K562 (cell line): ENCODE results near the gene DNAJC11. TPM values are rescaled to one million over a fixed set of nuclear protein-coding genes. Genes with fewer than 3 reads are reported as not detected.

Experiments used
- CBX8 ChIP-seq: fragments of 200-600 bp; sonication (generic); IDR thresholded peaks from 2 replicates; pipeline ENCODE4 v1.6.1; 2012; ENCODE audit warnings: borderline replicate concordance, mixed run types, low read depth, mild to moderate bottlenecking, moderate library complexity, mixed read lengths, low read length, control low read depth, inconsistent platforms; ENCODE audit not compliant: poor library complexity, severe bottlenecking; ENCODE audit errors: extremely low read depth
- CHD4 ChIP-seq: fragments of 200-600 bp; sonication (generic); IDR thresholded peaks from 3 replicates; pipeline ENCODE4 v1.6.1; 2012; ENCODE audit warnings: low read depth, mild to moderate bottlenecking, mixed read lengths, low read length, inconsistent platforms; ENCODE audit not compliant: insufficient read depth, insufficient replicate concordance, poor library complexity, severe bottlenecking
- CREBBP ChIP-seq: IDR thresholded peaks from one replicate; pipeline ENCODE4 v1.6.1; 2012; ENCODE audit warnings: low read depth, mild to moderate bottlenecking, control low read depth, inconsistent platforms, low read length
- EHMT2 ChIP-seq: fragments of 450-650 bp; IDR thresholded peaks from 2 replicates; pipeline ENCODE4 v1.6.1; 2018; ENCODE audit warnings: antibody characterized with exemption
- HLTF ChIP-seq: fragments of 450-650 bp; IDR thresholded peaks from 2 replicates; pipeline ENCODE4 v1.6.1; 2016
- HNRNPLL ChIP-seq: fragments of 200-400 bp; formaldehyde crosslinking; IDR thresholded peaks from 2 replicates; pipeline ENCODE4 v1.6.1; 2017; ENCODE audit warnings: low read length, low read depth, mild to moderate bottlenecking; ENCODE audit not compliant: poor library complexity, severe bottlenecking
- PHF21A ChIP-seq: fragments of 450-650 bp; IDR thresholded peaks from 2 replicates; pipeline ENCODE4 v1.6.1; 2017; ENCODE audit warnings: low read depth, borderline replicate concordance
- RAD51 ChIP-seq: fragments of 450-650 bp; IDR thresholded peaks from 2 replicates; pipeline ENCODE4 v1.7.1; 2016; ENCODE audit warnings: low read depth, mild to moderate bottlenecking, borderline replicate concordance
- RBFOX2 ChIP-seq: fragments of 200-400 bp; formaldehyde crosslinking; IDR thresholded peaks from 2 replicates; pipeline ENCODE4 v1.6.1; 2017; ENCODE audit warnings: low read depth, mild to moderate bottlenecking, low read length, moderate library complexity
- ZFP1 ChIP-seq: fragments of 450-650 bp; formaldehyde crosslinking; IDR thresholded peaks from 2 replicates; pipeline ENCODE4 v1.4.0; 2020; ENCODE audit warnings: mild to moderate bottlenecking, mixed read lengths
- ZNF347 ChIP-seq: fragments of 450-650 bp; formaldehyde crosslinking; IDR thresholded peaks from 2 replicates; pipeline ENCODE4 v1.4.0; 2020; ENCODE audit warnings: low read depth, mild to moderate bottlenecking, moderate library complexity
- ZNF354B ChIP-seq: fragments of 250-450 bp; sonication (Bioruptor Pico); IDR thresholded peaks from 2 replicates; pipeline ENCODE4 v1.4.0; 2020
- ZNF408 ChIP-seq: fragments of 250-450 bp; sonication (Bioruptor Pico); IDR thresholded peaks from 2 replicates; pipeline ENCODE4 v1.4.0; 2020; ENCODE audit warnings: low read depth, mild to moderate bottlenecking, moderate library complexity
- polyA plus RNA-seq, 8 experiments: library from polyadenylated mRNA; depleted of rRNA in 4 of 8; stranded (reverse) in 5 of 8; unstranded in 3 of 8; fragments of >200 nt; fragmentation: Nextera tagmentation in 2 of 8; fragmentation: Illumina TruSeq in 1 of 8; extraction: Ambion mirVana in 2 of 8; extraction: Trizol in 1 of 8; gene quantifications; 2 replicates each; pipeline versions ENCODE4 v1.2.1 to v1.2.3, GENCODE V29; 2011 to 2014; ENCODE audit warnings: inconsistent platforms in 1 of 8, missing spikeins in 1 of 8
- total RNA-seq, 7 experiments: library from RNA; depleted of rRNA in 6 of 7; stranded (reverse); fragments of >200 nt in 6 of 7; fragmentation: Illumina TruSeq in 2 of 7; extraction: Trizol in 2 of 7; gene quantifications; 2 replicates each; pipeline versions ENCODE4 v1.2.1 to v1.2.3, GENCODE V29; 2011 to 2021; ENCODE audit warnings: low replicate concordance in 1 of 7
- TF ChIP-seq, protein P1 (sequence below): fragments of 250-450 bp; sonication (Bioruptor Pico); IDR thresholded peaks from 2 replicates; pipeline ENCODE4 v1.4.0; 2020; ENCODE audit warnings: borderline replicate concordance
- TF ChIP-seq, protein P2 (sequence below): sonication (generic); IDR thresholded peaks from 2 replicates; pipeline ENCODE4 v1.6.1; 2016
- TF ChIP-seq, protein P3 (sequence below): sonication (generic); formaldehyde crosslinking; IDR thresholded peaks from 2 replicates; pipeline ENCODE4 v1.8.0; 2023; ENCODE audit warnings: missing genetic modification reagents, mild to moderate bottlenecking, borderline replicate concordance
- TF ChIP-seq, protein P4 (sequence below): fragments of 250-450 bp; sonication (Bioruptor Pico); IDR thresholded peaks from 2 replicates; pipeline ENCODE4 v1.5.0; 2021; ENCODE audit warnings: mild to moderate bottlenecking, borderline replicate concordance

DNAJC11 gene
- total and polyA plus RNA-seq, 9 of the 15 experiments (the other 6 are each of a cell fraction or from before 2014, with no cell fraction given) = 14.1 to 123 (median 76.6) TPM

DNA sequence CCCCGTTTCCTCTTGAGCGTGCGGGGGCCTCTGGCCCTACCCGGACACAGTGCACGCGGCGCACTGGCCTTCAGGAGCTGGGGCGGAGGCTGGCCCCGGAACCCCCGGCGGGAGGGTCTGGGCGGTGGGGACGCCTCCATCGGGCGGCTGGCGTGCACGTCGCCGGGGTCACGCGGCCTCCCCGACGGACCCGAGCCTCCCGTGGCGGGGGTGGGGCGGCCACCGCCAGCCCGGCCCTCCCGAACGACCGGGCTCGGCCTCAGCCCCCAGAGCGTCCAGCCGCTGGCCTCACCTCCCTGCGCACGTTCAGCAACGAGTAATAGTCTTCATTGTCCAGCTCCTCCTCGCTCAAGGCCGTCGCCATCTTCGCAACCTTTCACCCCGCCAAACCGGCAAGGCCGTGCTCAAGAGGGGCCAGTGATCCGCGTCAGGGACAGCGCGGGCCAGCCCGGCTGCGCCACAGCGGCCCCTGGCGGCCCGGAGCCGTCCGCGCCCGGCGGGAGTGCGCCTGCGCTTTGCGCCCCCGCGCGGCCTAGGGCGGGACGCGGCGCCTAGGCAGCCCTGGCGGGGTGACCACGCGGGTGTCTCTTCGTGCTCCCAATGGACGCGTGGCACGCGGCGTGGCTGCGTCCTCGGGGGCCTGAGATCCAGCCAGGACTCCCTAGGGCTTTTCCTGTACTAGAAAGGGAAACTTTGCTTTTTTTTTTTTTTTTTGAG, at the start of gene DNAJC11 (continued):
- TF ChIP-seq, protein P1, sequence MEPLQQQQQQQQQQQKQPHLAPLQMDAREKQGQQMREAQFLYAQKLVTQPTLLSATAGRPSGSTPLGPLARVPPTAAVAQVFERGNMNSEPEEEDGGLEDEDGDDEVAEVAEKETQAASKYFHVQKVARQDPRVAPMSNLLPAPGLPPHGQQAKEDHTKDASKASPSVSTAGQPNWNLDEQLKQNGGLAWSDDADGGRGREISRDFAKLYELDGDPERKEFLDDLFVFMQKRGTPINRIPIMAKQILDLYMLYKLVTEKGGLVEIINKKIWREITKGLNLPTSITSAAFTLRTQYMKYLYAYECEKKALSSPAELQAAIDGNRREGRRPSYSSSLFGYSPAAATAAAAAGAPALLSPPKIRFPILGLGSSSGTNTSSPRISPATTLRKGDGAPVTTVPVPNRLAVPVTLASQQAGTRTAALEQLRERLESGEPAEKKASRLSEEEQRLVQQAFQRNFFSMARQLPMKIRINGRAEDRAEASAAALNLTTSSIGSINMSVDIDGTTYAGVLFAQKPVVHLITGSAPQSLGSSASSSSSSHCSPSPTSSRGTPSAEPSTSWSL = no peak
- no peak for TF ChIP-seq ZNF347 (CRISPR knock-in tag)
- no peak for TF ChIP-seq PHF21A
- no peak for TF ChIP-seq CREBBP
- no peak for TF ChIP-seq EHMT2
- TF ChIP-seq CHD4 = no peak
- no peak for TF ChIP-seq HNRNPLL
- TF ChIP-seq, protein P2, sequence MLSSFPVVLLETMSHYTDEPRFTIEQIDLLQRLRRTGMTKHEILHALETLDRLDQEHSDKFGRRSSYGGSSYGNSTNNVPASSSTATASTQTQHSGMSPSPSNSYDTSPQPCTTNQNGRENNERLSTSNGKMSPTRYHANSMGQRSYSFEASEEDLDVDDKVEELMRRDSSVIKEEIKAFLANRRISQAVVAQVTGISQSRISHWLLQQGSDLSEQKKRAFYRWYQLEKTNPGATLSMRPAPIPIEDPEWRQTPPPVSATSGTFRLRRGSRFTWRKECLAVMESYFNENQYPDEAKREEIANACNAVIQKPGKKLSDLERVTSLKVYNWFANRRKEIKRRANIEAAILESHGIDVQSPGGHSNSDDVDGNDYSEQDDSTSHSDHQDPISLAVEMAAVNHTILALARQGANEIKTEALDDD = no peak
- TF ChIP-seq ZFP1 (CRISPR knock-in tag) = no peak
- TF ChIP-seq, protein P3, sequence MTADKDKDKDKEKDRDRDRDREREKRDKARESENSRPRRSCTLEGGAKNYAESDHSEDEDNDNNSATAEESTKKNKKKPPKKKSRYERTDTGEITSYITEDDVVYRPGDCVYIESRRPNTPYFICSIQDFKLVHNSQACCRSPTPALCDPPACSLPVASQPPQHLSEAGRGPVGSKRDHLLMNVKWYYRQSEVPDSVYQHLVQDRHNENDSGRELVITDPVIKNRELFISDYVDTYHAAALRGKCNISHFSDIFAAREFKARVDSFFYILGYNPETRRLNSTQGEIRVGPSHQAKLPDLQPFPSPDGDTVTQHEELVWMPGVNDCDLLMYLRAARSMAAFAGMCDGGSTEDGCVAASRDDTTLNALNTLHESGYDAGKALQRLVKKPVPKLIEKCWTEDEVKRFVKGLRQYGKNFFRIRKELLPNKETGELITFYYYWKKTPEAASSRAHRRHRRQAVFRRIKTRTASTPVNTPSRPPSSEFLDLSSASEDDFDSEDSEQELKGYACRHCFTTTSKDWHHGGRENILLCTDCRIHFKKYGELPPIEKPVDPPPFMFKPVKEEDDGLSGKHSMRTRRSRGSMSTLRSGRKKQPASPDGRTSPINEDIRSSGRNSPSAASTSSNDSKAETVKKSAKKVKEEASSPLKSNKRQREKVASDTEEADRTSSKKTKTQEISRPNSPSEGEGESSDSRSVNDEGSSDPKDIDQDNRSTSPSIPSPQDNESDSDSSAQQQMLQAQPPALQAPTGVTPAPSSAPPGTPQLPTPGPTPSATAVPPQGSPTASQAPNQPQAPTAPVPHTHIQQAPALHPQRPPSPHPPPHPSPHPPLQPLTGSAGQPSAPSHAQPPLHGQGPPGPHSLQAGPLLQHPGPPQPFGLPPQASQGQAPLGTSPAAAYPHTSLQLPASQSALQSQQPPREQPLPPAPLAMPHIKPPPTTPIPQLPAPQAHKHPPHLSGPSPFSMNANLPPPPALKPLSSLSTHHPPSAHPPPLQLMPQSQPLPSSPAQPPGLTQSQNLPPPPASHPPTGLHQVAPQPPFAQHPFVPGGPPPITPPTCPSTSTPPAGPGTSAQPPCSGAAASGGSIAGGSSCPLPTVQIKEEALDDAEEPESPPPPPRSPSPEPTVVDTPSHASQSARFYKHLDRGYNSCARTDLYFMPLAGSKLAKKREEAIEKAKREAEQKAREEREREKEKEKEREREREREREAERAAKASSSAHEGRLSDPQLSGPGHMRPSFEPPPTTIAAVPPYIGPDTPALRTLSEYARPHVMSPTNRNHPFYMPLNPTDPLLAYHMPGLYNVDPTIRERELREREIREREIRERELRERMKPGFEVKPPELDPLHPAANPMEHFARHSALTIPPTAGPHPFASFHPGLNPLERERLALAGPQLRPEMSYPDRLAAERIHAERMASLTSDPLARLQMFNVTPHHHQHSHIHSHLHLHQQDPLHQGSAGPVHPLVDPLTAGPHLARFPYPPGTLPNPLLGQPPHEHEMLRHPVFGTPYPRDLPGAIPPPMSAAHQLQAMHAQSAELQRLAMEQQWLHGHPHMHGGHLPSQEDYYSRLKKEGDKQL (CRISPR knock-in tag) = no peak
- no peak for TF ChIP-seq RAD51
- no peak for TF ChIP-seq CBX8
- TF ChIP-seq RBFOX2 = peak; percentile 95
- no peak for TF ChIP-seq ZNF408 (CRISPR knock-in tag)
- no peak for TF ChIP-seq HLTF
- TF ChIP-seq, protein P4, sequence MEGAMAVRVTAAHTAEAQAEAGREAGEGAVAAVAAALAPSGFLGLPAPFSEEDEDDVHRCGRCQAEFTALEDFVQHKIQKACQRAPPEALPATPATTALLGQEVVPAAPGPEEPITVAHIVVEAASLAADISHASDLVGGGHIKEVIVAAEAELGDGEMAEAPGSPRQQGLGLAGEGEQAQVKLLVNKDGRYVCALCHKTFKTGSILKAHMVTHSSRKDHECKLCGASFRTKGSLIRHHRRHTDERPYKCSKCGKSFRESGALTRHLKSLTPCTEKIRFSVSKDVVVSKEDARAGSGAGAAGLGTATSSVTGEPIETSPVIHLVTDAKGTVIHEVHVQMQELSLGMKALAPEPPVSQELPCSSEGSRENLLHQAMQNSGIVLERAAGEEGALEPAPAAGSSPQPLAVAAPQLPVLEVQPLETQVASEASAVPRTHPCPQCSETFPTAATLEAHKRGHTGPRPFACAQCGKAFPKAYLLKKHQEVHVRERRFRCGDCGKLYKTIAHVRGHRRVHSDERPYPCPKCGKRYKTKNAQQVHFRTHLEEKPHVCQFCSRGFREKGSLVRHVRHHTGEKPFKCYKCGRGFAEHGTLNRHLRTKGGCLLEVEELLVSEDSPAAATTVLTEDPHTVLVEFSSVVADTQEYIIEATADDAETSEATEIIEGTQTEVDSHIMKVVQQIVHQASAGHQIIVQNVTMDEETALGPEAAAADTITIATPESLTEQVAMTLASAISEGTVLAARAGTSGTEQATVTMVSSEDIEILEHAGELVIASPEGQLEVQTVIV = no peak
- no peak for TF ChIP-seq ZNF354B (CRISPR knock-in tag)
